ENCODE results near the gene HMCN2.

DNA sequence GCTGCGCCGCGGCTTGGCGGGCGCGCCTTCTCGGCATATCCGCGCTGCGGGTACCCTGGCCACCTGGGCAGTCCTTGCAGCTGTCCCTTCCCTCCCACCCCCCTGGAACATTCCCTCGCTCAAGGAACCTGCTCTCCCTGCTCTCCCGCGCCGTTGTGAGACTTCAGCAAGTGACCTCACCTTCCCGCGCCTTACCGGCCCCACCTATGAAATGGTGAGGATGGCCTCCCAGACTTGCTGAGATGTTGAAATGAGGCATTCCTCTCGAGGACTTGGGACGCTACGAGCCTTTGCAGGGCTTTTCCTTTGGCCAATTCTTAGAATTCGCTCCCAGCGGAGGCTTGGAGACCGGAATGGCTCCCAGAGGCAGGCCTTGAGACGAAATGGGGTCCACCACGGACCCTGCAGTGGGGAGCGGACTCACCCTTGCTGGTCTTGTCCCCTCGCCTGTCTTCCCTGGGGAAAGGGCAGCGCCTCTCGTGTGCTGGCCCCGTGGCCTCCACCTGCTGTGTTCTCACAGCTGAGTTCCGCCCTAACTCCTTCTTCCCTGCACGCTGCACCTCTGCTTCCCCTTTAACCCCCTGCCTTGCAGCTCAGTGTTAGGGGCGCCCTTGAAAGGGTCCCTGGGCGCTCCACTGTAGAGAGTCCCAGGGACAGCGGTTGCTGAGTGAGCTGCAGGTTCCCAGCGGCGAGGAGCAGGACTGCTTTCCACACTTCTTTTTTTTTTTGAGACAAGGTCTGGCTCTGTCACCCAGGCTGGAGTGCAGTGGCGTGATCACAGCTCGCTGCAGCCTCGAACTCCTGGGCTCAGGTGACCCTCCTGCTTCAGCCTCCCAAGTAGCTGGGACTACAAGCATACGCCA, 907 bp downstream of the HMCN2 start:
- TF ChIP-seq, protein P1, sequence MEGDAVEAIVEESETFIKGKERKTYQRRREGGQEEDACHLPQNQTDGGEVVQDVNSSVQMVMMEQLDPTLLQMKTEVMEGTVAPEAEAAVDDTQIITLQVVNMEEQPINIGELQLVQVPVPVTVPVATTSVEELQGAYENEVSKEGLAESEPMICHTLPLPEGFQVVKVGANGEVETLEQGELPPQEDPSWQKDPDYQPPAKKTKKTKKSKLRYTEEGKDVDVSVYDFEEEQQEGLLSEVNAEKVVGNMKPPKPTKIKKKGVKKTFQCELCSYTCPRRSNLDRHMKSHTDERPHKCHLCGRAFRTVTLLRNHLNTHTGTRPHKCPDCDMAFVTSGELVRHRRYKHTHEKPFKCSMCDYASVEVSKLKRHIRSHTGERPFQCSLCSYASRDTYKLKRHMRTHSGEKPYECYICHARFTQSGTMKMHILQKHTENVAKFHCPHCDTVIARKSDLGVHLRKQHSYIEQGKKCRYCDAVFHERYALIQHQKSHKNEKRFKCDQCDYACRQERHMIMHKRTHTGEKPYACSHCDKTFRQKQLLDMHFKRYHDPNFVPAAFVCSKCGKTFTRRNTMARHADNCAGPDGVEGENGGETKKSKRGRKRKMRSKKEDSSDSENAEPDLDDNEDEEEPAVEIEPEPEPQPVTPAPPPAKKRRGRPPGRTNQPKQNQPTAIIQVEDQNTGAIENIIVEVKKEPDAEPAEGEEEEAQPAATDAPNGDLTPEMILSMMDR (IDR thresholded peaks at IDR 0.05; ENCODE audit: low read length) = no peak
- TF ChIP-seq EZH2 (optimal IDR thresholded peaks at IDR 0.05; ENCODE audit: low read depth, low read length) = no peak
- no peak for TF ChIP-seq EZH2phosphoT487 (IDR thresholded peaks at IDR 0.05; ENCODE audit: low read length)
